ENCODE results near the gene DNAJC12.
"Not testable (repeated sequence)": the region's sequence is repeated elsewhere in the genome, so short reads cannot be mapped to it uniquely, and the experiment has no call there.

The DNAJC12 gene

DNA sequence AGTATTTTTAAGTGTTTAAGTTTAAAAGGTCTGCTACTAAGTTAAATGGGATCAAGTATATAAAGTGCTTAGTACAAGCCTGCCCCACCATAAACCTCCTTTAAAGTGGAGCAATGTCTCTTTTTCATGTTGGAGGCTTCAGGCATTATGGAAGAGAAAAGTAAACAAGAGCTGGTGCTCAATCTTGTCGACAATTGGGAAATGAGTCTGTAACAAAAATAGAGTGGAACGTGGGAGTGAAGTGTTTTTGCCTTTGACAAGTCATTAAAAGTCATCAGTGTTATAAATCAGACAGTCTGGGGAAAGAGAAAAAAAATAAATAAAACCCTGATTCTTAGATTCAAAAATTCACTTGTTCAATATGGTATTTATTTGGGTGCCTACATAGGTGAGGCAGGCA, 44.7 kb downstream of the DNAJC12 start:
- DNase-seq: peak in 1 of 51 donors; percentile 16

DNA sequence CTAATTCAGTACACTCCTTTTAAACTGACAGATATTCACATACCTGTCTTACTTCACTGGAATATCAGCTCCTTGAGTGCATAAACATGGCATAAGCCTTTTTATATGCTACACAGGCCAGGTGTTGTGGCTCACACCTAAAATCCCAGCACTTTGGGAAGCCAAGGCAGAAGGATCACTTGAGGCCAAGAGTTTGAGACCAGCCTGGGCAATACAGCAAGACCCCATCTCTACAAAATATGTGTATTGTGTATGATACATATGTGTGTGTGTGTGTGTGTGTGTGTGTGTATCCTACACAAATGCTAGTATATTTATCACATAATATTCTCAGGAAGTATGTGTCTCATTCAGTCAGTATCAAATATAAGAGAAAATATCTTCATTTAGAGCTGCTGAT, 45.3 kb downstream of the DNAJC12 start:
- no peak for DNase-seq

DNA sequence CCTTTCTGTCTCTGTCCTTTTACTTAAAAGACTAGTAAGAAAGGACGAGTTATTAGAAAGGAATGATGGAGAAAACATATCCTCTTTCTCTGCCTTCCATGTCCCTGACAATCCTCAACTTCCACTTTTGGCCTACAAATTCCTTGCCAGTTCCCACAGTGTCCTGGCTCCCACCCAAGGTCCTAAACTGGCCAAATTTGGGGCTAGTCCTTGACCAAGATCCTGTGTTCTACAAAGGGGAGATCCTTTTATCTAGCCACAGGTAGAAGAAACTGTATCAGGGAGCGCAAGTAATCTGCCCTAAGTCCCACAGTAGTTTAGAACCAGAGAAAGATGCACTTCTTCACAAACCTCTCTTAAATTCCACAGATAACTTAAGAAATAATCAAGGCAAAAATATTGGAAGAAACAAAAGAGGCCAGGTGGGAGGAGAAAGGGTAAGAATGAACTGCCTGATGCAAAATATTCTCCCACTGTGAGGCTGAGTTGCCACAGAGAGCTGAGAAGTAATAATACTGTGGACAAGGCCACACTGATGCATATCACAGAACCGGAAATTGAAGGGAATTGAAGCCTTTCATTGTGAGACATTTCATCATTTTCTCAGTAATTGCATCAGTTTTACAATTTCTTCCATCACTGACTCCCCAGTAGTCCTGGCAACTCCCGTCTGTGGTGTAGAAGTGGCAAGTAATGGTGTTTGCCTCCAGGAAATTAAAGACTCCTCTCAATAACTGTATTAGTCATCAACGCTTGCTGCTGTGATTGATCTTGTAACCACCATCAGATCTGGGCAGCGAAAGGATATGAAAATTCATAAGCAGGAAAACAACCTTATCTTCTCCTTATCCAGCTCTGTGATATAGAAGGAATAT, 47.2 kb downstream of the DNAJC12 start:
- DNase-seq: no peak

DNA sequence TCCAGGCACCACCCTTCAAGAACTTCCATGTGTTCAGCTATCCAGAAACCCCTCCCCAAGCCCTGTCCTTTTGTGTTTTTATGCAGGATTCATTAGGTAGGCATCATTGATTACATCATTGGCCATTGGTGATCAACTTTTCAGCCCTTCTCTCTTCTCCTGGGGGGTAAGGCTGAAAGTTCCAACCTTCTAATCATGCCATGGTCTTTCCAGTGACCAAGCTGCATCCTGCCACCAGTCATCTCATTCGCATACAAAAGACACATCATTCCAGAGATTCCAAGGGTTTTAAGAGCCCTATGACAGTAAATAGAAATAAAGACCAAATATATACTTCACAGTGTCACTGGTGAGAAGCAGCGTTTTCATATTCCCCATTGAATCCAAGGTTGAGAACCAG, 48.2 kb downstream of the DNAJC12 start:
- DNase-seq: no peak

DNA sequence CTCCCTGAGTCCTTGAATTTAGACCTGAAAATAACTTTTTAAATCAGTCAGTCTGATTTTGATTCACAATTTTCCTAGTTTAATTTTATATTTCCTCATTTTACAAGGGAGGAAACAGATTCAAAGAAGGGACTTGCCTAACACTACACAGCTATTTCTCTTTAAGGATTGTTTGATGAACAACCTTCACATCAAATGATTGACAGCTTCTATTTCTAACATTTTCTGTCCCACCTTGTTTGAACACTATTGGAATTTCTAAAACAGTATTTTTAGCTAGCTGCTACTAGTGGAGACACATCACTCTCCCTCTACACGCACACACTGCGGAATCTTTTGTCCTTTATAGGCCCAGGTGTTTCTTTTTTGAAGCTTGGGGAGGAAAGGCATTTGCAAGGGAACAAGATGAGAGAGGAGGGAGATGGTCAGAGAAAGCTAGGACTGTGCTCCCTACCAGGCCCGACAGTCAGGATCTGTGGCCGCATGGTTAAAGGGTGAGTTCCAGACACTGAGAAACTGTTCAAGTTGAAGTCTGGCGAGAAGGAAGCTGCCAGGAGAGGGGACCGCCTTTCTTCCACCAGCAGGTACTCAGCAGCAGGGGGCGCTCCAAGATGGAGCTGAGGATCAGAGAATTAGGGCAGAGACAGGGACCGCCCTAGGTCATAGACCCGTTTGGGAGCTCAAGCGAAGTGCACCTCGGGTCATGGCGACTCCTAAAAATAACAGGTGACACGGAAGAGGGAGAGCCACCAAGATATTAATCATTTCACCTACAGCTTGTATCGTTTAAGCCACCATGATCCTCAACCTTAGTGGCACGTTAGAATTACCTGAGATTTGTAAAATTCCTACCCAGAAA, 49.7 kb downstream of the DNAJC12 start:
- peak in 20 of 51 donors; percentile 1 to 45 (median 5) for DNase-seq

DNA sequence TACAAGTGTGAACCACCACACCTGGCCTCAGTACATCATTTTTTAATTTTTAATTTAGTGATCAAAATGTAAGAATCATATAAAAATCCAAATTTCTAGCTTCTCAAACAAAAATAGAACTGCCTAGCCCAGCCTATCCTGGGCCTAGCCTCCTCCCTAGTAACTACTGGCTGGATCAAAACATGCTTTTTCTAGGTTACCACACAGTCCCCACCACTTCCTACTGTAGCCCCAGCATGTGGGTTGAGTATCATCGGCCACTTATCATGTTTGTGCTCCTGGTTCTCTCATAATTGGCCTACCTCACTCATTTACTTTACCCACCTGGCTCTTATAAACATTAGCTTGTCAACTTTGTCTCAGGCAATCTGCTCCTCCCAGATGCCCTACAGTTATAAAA, 52.9 kb downstream of the DNAJC12 start:
- DNase-seq: no peak

DNA sequence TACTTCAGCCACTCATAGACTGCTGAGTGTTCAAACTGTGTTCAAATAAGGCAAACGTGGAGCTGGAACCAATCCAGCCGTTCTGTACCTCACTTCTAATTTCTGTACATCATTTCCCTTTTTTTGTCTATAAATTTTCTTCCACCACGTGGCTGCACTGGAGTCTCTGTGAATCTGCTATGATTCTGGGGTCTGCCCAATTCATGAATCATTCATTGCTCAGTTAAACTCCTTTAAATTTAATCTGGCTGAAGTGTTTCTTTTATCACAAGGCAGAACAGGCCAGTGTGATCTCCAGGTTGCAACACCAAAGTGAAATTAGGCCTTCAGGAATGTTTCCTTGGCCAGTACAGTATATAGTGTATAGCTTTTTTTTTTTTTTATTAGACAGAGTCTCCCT, 53.5 kb downstream of the DNAJC12 start:
- DNase-seq: no peak

DNA sequence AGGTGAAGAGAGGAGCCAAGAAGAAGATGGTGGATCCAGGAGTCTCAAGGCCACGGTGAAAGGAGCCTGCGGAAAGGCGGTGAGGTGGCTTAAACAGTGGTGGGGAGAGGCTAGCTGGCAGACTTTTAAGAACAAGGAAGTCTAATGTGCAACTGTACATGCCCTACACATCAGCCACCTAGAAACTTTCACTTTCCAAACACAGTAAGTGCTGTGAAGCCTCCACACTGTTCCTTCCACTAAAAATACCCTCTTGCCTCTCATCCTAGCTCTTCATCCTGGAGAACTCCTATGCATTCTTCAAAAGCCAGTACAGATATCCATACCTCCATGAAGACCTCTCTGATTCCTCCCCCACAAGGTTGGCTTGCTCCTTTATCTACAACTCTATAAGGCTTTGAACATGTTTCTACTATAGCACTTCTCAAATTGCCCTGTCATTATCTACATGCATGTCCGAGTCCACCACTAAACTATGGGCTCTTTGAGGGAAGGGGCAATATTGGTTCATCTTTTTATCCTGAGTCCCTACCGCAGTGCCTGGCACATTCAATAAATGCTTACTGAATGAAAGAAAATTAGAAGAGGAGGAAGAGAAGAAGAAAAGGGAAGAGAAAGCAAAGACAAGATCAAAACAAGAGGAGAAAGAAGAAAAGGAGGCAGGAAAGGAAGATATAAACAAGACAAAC, 54.2 kb downstream of the DNAJC12 start:
- no peak for DNase-seq

DNA sequence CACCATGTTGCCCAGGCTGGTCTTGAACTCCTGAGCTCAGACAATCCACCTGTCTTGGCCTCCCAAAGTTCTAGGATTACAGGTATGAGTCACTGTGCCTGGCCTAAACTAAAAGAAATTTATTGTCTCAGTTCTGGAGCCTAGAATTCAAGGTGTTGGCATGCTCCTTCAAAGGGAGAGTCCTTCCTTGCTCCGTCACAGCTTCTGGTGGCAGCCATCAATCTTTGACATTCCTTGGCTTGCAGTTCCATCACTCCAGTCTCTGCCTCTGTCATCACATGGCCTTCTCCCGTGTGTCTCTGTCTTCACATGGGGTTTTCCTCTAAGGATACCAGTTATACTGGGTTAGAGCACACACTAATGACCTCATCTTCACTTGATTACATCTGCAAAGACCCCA, 55.5 kb downstream of the DNAJC12 start:
- no peak for DNase-seq

DNA sequence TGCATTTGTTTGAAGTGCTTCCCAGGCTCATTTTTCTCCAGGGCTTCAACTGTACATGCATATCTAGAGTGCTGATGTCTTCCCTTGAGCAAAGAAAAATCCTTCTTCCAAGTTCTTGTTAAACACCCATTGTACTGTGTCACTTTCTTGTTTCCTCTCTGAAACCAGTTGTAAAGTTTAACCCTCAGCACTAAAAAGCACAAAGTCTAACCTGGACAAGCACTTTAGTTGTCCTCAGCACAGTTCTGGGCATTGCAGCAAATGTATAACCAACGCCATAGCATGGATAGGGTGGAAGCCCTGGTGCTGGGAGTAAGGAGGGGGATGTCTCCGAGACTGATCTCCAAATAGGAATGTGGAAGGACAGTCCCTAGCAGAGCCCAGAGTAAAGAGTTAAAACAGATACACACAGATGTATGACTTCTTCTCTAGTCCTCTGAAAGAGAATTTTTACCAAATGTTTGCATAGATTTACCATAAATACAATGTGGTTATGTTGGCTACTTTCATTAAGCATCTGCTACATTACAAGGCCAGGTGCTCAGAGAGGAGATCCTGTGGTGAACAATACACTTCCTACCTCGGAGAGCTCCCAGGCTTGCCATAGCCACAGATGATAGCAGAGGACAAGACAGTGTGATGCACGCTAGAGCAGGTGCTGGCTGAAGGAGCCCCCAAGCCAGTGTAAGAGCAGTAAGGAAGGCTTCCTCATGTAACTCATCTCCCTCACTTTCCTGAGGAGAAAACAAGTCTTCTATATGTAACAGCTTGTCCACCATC, 57.0 kb downstream of the DNAJC12 start:
- DNase-seq: no peak

DNA sequence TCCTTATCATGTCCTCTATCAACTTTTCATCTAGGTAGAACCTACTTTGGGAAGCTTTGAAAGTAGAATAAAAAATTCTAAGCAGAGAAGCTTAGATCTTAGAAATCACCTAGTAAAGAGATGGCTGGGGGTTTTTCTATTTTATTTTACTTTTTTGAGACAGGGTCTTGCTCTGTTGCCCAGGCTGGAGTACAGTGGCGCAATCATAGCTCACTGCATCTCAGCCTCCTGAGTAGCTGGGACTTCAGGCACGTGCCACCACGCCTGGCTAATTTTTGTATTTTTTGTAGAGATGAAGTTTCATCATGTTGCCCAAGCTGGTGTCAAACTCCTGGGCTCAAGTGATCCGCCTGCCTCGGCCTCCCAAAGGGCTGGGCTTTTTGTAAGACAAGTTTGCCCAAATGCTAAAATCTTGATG, 57.8 kb downstream of the DNAJC12 start:
- DNase-seq: not testable (repeated sequence)

DNA sequence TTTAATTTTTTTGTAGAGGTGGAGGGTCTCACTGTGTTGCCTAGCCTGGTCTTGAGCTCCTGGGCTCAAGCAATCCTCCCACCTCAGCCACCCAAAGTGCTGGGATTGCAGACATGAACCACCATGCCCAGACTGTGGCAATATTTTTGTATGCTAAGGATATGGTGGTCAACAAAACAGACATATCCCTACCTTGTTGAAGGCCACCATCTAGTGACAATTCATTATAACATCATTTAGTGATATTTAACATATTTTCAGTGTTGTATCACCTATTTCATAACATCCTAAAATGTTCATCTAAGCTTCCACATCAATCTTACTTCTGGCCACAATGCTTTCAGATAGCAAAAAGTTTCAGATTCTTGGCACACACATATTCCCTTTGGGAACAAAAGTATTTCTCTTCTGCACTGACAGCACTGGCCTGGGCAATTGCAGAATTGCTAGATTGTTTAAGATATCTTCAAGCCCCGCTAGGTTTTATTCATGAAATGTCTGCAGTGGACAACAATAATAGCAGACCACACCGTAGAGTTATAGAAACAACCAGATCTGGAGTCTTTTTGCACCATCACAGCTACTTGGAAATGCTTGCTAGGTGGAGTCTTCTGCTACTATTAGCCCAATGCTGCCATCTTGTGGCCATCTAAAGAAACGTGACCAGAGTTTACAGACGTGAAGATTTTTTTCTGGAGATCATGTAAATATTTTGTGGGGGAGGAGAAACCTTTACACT, 58.4 kb downstream of the DNAJC12 start:
- DNase-seq: peak in 40 of 51 donors; percentile 2 to 92 (median 38)

DNA sequence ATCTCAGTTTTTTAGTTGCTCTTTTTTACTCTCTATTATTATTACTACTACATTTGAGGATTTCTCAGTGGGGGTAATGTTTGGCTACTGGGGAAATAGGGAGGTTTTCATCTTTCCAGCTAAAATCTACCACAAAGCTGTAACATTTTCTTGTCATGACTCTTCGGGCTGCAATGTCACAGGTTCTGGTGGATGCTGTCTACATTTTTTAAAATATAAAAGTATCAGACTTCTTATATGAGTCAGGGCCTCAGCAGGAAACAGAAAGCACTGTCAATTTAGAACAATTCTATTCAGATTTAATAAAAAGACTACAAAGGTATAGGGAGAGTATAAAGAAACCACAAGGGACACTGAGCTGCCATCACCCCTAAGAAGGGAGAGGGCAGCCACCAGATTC, 61.6 kb downstream of the DNAJC12 start:
- no peak for DNase-seq

DNA sequence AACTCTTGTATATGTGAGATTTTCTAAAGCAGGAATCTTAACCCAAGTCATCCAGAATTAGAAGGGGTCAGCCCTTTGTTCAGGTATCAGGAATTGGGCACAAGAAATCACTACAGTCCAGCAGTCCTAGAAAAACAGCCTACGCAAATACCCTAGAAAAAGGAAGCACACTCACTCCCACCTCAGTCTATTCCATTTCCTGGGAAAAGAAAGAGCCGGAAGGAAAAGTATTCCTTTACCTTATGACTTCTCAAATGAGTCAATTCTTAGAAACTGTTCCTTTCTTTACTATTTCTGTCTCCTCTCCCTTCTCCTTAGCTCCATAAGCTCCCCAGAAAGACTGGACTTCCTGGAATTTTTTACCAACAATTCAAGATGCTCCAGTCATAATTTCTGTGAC, 62.7 kb downstream of the DNAJC12 start:
- DNase-seq: no peak

DNA sequence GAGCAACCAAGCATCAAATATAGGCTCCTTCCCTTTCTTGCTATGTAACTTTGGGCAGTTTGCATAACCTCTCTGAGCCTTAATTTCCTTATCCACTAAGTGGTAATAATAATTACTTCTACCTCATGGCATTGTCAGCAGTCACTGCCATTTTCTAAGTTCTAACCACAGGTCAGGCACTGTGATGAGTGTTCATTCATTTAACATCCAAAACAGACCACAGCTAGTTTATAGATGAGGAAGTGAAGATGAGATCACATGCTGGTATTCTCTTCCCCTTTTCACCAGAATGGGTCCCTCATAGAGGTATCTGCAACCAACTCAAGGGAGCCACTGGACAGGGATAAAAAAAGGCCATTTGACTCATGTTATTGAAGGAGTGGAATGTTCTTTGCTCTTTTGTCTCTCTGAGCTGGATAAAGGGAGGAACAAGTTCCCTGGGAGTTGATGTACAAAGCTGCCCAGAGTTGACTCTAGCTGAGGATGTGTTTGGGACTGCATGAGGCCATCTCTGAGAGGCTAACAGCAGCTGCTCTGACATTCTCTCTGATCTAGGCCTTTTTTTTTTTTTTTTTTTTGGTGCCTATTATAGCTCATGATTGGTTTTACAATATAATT, 65.0 kb downstream of the DNAJC12 start:
- peak in 1 of 51 donors; percentile 8 for DNase-seq

DNA sequence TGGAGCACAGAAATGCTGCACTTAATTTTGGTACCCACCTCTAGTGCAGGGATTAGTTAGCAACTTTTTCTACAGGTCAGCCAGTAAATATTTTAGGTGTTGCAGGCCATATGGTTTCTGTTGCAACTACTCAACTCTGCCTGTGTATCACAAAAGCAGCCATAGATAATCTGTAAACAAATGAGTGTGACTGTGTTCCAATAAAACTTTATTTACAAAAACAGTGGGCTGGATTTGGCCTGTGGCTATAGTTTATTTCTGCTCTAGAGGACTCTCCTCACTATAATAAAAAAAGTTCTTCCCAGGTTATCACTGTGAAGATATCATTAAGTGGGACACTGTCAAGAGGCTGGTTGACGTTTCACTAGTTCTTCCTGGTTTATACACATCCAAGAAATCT, 65.8 kb downstream of the DNAJC12 start:
- DNase-seq: no peak

DNA sequence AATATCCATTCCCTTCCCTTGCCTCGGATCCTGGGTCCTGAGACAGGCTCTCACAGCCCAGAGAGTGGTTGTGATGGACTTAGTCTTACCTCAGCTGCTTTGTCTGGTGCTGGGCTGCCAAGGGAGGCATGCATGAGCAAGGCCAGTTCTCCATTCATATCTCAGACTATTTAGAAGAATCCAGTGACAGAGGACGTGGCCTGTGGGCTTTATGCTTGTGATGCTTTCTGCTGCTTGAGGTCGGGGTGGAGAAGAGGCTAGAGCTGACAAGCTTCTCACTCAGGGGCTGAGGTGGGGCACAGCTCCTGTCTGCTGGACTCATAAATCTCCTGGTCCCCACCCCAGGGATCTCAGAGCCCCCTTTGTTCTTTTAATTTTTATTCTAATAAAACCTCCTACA, 66.8 kb downstream of the DNAJC12 start:
- DNase-seq: no peak

DNA sequence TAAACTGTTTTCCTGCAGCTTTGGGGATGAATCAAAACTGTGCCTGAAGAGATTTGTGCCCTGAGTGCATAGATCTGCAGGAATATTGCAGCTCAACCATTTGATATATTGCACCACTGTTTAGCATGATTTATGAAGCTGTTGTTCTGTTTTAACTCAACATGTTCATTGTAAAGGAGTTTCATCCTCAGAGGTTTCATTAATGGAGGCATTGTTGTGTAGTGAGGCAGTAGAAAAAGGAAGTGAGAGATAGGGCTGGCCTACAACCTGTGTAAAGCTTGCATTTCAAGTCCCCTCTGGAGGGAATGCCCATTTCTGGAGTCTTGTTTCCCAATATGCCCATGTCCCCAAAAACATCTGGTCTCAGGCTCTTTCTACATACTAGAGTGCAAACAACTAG, 67.5 kb downstream of the DNAJC12 start:
- DNase-seq: no peak

DNA sequence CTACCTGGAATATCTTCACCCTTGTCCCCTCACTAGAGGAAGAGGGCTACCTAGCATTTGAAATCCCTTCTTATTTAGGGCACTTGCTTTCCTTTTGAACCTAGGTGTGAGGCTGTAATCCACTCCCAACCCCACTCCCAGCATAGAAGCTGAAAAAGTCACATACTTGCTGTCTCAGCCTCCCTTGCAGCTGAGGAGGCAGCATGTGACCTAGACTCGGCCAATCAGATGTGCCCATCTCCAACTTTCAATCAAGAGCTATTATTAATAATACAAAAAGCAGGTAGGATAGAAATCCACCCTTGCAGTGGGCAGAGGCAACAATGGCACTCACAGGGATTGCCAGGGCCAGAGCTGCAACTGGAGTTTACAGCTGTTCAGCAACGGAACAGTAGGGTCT, 70.7 kb downstream of the DNAJC12 start:
- no peak for DNase-seq
